OCI-LY1 (cell line): ENCODE measurements around the gene CTBP2.

Experiments
- H2AFZ ChIP-seq: fragments of 200-600 bp; sonication (generic), shearing (Covaris generic); 2 replicates; pipeline ENCODE4 v1.6.0; 2014; ENCODE audit warnings: antibody characterized with exemption, mild to moderate bottlenecking, low read length
- H3F3A ChIP-seq: fragments of 200-600 bp; sonication (generic), shearing (Covaris generic); 2 replicates; pipeline ENCODE4 v1.6.0; 2014; ENCODE audit warnings: mild to moderate bottlenecking, antibody characterized with exemption, low read length, moderate library complexity; ENCODE audit not compliant: insufficient read depth
- H3K27ac ChIP-seq: fragments of 200-600 bp; sonication (generic); 2 replicates; pipeline ENCODE4 v1.5.1; 2014; ENCODE audit warnings: low read length, mixed run types, mild to moderate bottlenecking, low read depth; ENCODE audit not compliant: poor library complexity, severe bottlenecking
- H3K27me3 ChIP-seq: fragments of 200-600 bp; sonication (generic); 2 replicates; pipeline ENCODE4 v1.6.0; 2014; ENCODE audit warnings: antibody characterized with exemption, mild to moderate bottlenecking, low read length, moderate library complexity; ENCODE audit not compliant: insufficient read depth
- H3K36me3 ChIP-seq: fragments of 200-600 bp; sonication (generic); 2 replicates; pipeline ENCODE4 v1.6.1; 2014; ENCODE audit warnings: mild to moderate bottlenecking, antibody characterized with exemption, low read length, moderate library complexity, mixed read lengths; ENCODE audit not compliant: insufficient read depth
- H3K4me1 ChIP-seq: fragments of 200-600 bp; sonication (generic); 2 replicates; pipeline ENCODE4 v1.5.1; 2014; ENCODE audit warnings: mild to moderate bottlenecking, low read length, moderate library complexity; ENCODE audit not compliant: insufficient read depth, severe bottlenecking
- H3K4me2 ChIP-seq: fragments of 200-600 bp; sonication (generic), shearing (Covaris generic); 2 replicates; pipeline ENCODE4 v1.6.1; 2014; ENCODE audit warnings: low read length
- H3K4me3 ChIP-seq: fragments of 200-600 bp; sonication (generic); 2 replicates; pipeline ENCODE4 v1.5.1; 2014; ENCODE audit warnings: low read length, low read depth, mild to moderate bottlenecking, mixed read lengths; ENCODE audit not compliant: poor library complexity, severe bottlenecking
- H3K79me2 ChIP-seq: fragments of 200-600 bp; shearing (Covaris generic); 2 replicates; pipeline ENCODE4 v1.6.1; 2016; ENCODE audit warnings: mixed run types, low read length, mixed read lengths; ENCODE audit not compliant: insufficient read depth
- H3K9ac ChIP-seq: fragments of 200-600 bp; sonication (generic), shearing (Covaris generic); 2 replicates; pipeline ENCODE4 v1.6.1; 2014; ENCODE audit warnings: mild to moderate bottlenecking, low read length, mixed read lengths
- H3K9me2 ChIP-seq: fragments of 200-600 bp; sonication (generic), shearing (Covaris generic); 2 replicates; pipeline ENCODE4 v1.6.1; 2014; ENCODE audit warnings: low read depth, mild to moderate bottlenecking, low read length, mixed read lengths
- H3K9me3 ChIP-seq: fragments of 200-600 bp; shearing (Covaris generic); 2 replicates; pipeline ENCODE4 v1.6.1; 2014; ENCODE audit warnings: low read length, mixed read lengths
- H4K20me1 ChIP-seq: fragments of 200-600 bp; sonication (generic), shearing (Covaris generic); 2 replicates; pipeline ENCODE4 v1.6.0; 2016; ENCODE audit warnings: mild to moderate bottlenecking, low read length; ENCODE audit not compliant: insufficient read depth
- EZH2 ChIP-seq: fragments of 200-600 bp; sonication (generic), shearing (Covaris generic); IDR thresholded peaks from 2 replicates; pipeline ENCODE4 v1.8.0; 2017; ENCODE audit warnings: borderline replicate concordance, mixed run types, mild to moderate bottlenecking, antibody characterized with exemption, low read length, moderate library complexity, mixed read lengths
- TF ChIP-seq, protein P1 (sequence below): fragments of 200-600 bp; sonication (generic), shearing (Covaris generic); IDR thresholded peaks from 2 replicates; pipeline ENCODE4 v1.5.1; 2017; ENCODE audit warnings: mild to moderate bottlenecking, antibody characterized with exemption, low read length, moderate library complexity, mixed read lengths

The CTBP2 gene

DNA sequence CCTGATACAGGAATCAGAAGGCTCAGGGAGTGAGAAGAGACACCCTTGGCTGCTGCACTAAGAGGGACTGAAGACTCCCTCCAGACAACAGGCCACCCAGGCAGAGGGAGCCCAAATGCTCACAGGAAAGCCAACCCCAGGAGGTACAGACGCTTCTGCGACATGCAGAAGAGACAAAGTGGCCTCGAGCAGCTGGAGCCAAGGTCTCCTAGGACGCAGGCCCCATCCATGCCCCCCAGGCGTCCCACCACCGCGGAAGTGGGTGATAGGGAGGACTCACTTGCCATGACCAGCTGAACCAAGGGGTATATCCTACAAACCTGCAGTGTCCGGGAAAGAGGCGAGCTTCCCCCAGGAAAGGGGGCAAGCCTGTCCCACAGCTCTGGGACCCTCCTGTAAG lies 56.9 kb downstream of the CTBP2 start:
- Histone ChIP-seq H3K9me2 (no peaks in the 10 kb centered on the region), H3K4me2 (no peak overlapping the region), H3K27ac (no peak overlapping the region), H3K36me3 (no peaks in the 10 kb centered on the region; the same call in 1 of the 2 replicates), H4K20me1 (no peaks in the 10 kb centered on the region), H2AFZ (no peak overlapping the region), H3K27me3 (0 out of 2 replicates have a peak, but pooled peaks cover 5% of the 10 kb centered on the region), H3K4me3 (no peak overlapping the region), H3K9me3 (peaks cover 5% of the 10 kb centered on the region; the same call in 1 of the 2 replicates), H3F3A (no peaks in the 10 kb centered on the region), H3K9ac (no peak overlapping the region), H3K4me1 (no peaks in the 10 kb centered on the region), H3K79me2 (no peaks in the 10 kb centered on the region)
- no peak for TF ChIP-seq EZH2
- TF ChIP-seq, protein P1, sequence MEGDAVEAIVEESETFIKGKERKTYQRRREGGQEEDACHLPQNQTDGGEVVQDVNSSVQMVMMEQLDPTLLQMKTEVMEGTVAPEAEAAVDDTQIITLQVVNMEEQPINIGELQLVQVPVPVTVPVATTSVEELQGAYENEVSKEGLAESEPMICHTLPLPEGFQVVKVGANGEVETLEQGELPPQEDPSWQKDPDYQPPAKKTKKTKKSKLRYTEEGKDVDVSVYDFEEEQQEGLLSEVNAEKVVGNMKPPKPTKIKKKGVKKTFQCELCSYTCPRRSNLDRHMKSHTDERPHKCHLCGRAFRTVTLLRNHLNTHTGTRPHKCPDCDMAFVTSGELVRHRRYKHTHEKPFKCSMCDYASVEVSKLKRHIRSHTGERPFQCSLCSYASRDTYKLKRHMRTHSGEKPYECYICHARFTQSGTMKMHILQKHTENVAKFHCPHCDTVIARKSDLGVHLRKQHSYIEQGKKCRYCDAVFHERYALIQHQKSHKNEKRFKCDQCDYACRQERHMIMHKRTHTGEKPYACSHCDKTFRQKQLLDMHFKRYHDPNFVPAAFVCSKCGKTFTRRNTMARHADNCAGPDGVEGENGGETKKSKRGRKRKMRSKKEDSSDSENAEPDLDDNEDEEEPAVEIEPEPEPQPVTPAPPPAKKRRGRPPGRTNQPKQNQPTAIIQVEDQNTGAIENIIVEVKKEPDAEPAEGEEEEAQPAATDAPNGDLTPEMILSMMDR = no peak

DNA sequence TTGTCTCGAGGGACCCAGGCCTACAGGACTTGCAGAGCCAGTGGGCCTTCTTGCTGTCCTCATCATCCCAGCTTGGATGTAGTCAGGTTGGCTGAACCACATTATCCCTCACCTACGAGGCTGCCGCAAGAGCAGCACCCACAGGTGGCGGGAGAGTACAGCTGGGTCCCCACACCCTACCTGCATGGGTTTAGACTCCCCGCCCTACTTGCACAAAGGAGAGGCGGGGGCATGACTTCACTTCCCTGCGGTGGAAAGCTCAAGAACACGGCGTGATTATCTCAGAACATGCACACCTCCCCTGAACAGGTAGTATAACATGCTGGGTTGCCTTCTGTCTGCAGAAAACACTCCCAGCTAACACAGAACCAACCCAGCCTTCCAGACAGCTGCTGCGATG lies 57.5 kb downstream of the CTBP2 start:
- Histone ChIP-seq H3F3A (no peaks in the 10 kb centered on the region), H3K4me3 (no peak overlapping the region), H3K27me3 (0 out of 2 replicates have a peak, but pooled peaks cover 5% of the 10 kb centered on the region), H3K9ac (no peak overlapping the region), H4K20me1 (no peaks in the 10 kb centered on the region), H3K36me3 (no peaks in the 10 kb centered on the region; the same call in 1 of the 2 replicates), H3K9me3 (no peaks in the 10 kb centered on the region), H3K4me2 (no peak overlapping the region), H3K27ac (no peak overlapping the region), H3K79me2 (no peaks in the 10 kb centered on the region), H3K9me2 (no peaks in the 10 kb centered on the region), H2AFZ (no peak overlapping the region), H3K4me1 (no peaks in the 10 kb centered on the region)
- no peak for TF ChIP-seq EZH2
- TF ChIP-seq, protein P1 = no peak

DNA sequence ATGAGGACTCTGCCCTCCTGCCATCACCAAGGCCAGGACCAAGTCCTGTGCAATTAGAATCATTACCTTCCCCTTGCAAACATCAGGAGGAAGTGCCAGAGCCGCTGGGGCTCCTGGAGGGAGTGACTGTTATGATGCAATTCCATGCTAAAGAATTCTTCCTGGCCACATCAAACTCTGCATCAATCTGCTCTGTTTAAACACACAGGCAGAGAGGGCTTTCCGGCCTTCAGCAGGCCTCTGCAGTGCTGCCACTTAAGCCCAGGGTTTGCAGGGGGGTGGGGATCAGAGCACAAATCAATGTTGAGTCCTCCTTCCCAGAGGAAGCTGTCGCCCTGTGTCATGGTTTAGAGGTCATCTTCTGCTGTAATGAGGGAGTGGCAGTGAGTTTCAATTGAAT lies 58.1 kb downstream of the CTBP2 start:
- H3F3A ChIP-seq = no peaks in the 10 kb centered on the region
- 0 out of 2 replicates have a peak, but pooled peaks cover 5% of the 10 kb centered on the region for H3K27me3 ChIP-seq
- no peak overlapping the region for H3K4me2 ChIP-seq
- no peak overlapping the region for H3K9ac ChIP-seq
- no peak overlapping the region for H3K27ac ChIP-seq
- no peak for TF ChIP-seq EZH2
- H2AFZ ChIP-seq = no peak overlapping the region
- H3K79me2 ChIP-seq = no peaks in the 10 kb centered on the region
- H3K4me1 ChIP-seq = no peaks in the 10 kb centered on the region
- no peak overlapping the region for H3K4me3 ChIP-seq
- no peaks in the 10 kb centered on the region for H3K9me3 ChIP-seq
- no peaks in the 10 kb centered on the region for H3K36me3 ChIP-seq
- H4K20me1 ChIP-seq = no peaks in the 10 kb centered on the region
- H3K9me2 ChIP-seq = no peaks in the 10 kb centered on the region

DNA sequence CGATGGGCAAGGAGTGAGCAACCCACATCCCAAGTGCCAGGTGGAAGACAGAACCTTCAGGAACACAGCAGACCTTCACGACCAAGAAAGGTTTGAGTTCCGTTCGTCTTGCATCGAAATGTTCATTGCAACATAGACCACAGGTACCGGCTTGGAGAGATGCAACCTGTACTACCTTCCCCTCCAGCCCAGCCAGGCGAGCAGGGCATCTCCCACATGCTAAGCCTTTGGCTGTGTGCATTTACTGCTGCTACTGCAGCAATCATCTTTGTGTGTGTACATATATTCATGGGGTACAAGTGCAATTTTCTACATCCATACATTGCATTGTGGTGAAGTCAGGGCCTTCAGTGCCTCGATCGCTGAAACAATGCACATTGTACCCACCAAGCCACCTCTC lies 58.8 kb downstream of the CTBP2 start:
- H3K27ac ChIP-seq = no peak overlapping the region
- H3K79me2 ChIP-seq = no peaks in the 10 kb centered on the region
- no peak overlapping the region for H3K4me2 ChIP-seq

More for the DNA sequence above, 58.8 kb downstream of the CTBP2 start:
- no peaks in the 10 kb centered on the region for H3K4me1 ChIP-seq
- no peak overlapping the region for H2AFZ ChIP-seq
- TF ChIP-seq EZH2 = no peak
- TF ChIP-seq, protein P1 = no peak
- H3K36me3 ChIP-seq = no peaks in the 10 kb centered on the region
- no peaks in the 10 kb centered on the region for H3F3A ChIP-seq
- H3K4me3 ChIP-seq = no peak overlapping the region
- H3K27me3 ChIP-seq = 0 out of 2 replicates have a peak, but pooled peaks cover 5% of the 10 kb centered on the region
- H3K9me2 ChIP-seq = no peaks in the 10 kb centered on the region
- no peak overlapping the region for H3K9ac ChIP-seq
- H3K9me3 ChIP-seq = no peaks in the 10 kb centered on the region
- H4K20me1 ChIP-seq = no peaks in the 10 kb centered on the region
